Spinal cord (tissue), 10 donors: ENCODE data around the gene LEPROT. TPM values are rescaled to one million over a fixed set of nuclear protein-coding genes. Genes with fewer than 3 reads are reported as not detected.
A peak's percentile ranks its signal among the peaks of the same experiment; 100 is the strongest.
"Not testable (repeated sequence)": the region's sequence is repeated elsewhere in the genome, so short reads cannot be mapped to it uniquely, and the experiment has no call there.

Source experiments
- DNase-seq, 6 donors: peaks; one replicate each; pipeline versions ENCODE4 v3.0.0 to v3.0.0-alpha.2; 2013 to 2015; ENCODE audit warnings: low spot score in 6 of 6, low read depth in 4 of 6
- H3K27ac ChIP-seq: one replicate; pipeline ENCODE4 v1.5.1; 2013; ENCODE audit warnings: low read depth, low read length, control low read depth
- H3K27me3 ChIP-seq: one replicate; pipeline ENCODE4 v1.6.1; 2013; ENCODE audit warnings: low read length; ENCODE audit not compliant: control insufficient read depth, insufficient read depth
- H3K36me3 ChIP-seq: one replicate; pipeline ENCODE4 v1.6.1; 2013; ENCODE audit warnings: low read length; ENCODE audit not compliant: control insufficient read depth, insufficient read depth
- H3K4me1 ChIP-seq: one replicate; pipeline ENCODE4 v1.6.1; 2013; ENCODE audit warnings: low read length; ENCODE audit not compliant: control insufficient read depth, insufficient read depth
- H3K4me3 ChIP-seq: one replicate; pipeline ENCODE4 v1.5.1; 2013; ENCODE audit warnings: low read depth, low read length, control low read depth
- H3K9me3 ChIP-seq: one replicate; pipeline ENCODE4 v1.6.1; 2013; ENCODE audit warnings: low read length; ENCODE audit not compliant: control insufficient read depth, insufficient read depth
- WGBS: methylation state at CpG from one replicate; pipeline ENCODE4 v1.1.5; 2013; ENCODE audit warnings: missing lambda C conversion rate; ENCODE audit not compliant: insufficient coverage; 5-methylcytosine and 5-hydroxymethylcytosine counted together
- polyA plus RNA-seq, 2 donors: library from polyadenylated mRNA; unstranded; fragments of 120-200 nt; gene quantifications; one replicate each; pipeline ENCODE4 v1.2.1, GENCODE V29; 2013; ENCODE audit not compliant: insufficient read length in 2 of 2
- total RNA-seq, 2 donors: library from RNA; depleted of rRNA in 1 of 2; stranded (reverse); fragments of 120-200 nt in 1 of 2; fragments of >200 nt in 1 of 2; gene quantifications; one replicate each; pipeline versions ENCODE4 v1.2.3 to v1.2.4, GENCODE V29; 2013 to 2014
- donor health status: healthy.

The LEPROT gene
- total and polyA plus RNA-seq, 4 donors, result 49.8 to 82.6 (median 62.5) TPM

DNA sequence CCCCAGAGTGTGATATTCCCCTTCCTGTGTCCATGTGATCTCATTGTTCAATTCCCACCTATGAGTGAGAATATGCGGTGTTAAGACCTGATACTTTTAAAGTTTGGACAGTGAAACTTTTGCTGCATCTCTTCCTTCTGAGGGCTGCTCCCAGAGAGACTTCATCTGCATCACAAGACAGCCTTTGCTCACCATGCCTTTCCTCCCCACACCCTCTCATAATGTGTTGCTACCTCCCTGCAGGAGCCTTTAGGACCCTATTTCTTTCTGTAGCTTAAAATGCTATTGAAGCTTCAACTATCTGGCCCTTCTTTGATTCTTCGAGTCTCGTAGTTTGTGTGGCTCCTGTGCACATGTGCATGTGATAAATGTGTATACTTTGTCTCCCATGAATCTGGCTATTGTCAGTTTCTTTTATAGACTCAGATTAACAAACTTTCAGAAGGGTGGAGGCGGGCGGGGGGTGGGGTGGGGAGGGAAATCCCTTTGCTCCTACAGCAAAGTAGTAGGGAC is 23.7 kb downstream of the LEPROT start:
- H3K9me3 ChIP-seq, result peaks cover 2% of the 10 kb centered on the region
- no peak overlapping the region for H3K27ac ChIP-seq
- no peaks in the 10 kb centered on the region for H3K27me3 ChIP-seq
- no peaks in the 10 kb centered on the region for H3K4me1 ChIP-seq
- no peak for DNase-seq
- H3K4me3 ChIP-seq, result no peak overlapping the region
- no CpG with 5 or more reads among the region's 5 CpGs for WGBS
- H3K36me3 ChIP-seq, result no peaks in the 10 kb centered on the region

DNA sequence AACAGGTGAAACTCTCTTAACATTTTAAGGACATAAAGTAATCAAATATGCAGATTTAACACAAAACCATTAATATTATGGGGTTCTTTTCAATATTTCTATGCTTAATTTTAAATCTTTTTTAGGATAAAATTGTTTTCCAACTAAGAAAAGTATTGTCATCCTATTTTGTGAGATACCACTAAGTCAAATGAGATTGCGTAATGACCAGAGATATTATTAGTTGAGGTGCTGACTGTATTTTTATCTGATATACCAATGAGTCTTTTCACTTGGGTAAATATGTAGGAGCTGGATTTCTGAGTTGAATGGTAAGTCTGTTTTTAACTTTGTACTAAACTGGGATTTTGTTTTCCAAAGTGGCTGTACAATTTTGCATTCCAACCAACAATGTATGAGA is 25.4 kb downstream of the LEPROT start:
- WGBS, result no CpG with 5 or more reads among the region's 1 CpG
- H3K4me3 ChIP-seq, result no peak overlapping the region

DNA sequence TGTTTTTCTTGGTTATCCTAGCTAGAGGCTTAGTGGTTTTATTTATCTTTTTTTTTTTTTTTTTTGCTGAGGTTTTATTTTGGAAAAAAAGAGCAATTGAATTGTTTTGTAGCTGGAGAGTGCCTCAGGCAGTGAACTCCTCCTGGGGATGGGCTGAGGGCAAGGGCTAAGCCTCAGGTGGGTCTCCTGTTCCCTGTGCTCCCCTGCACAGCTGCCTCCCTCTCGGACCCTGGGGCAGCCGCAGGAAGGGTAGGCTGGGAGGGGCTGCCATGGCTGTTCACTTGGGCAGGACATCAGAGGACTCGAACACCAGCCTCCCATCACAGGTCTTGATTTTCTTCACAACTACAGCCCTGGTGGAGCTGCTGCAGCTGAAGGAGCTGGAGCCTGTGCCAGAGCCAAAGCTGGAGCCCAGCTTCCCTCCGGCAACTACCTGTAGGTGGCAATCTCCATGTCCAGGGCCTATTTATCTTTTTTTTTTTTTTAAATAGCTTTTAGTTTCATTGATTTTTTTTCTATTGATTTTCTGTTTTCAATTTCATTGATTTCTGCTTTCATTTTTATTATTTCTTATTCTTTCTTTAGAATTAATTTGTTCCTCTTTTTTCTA is 28.9 kb downstream of the LEPROT start:
- no peak for DNase-seq
- 90% methylated on average over 3 of the region's 4 CpGs for WGBS
- H3K27ac ChIP-seq, result no peak overlapping the region
- H3K9me3 ChIP-seq, result peaks cover 2% of the 10 kb centered on the region
- no peaks in the 10 kb centered on the region for H3K36me3 ChIP-seq
- H3K4me1 ChIP-seq, result no peaks in the 10 kb centered on the region
- no peak overlapping the region for H3K4me3 ChIP-seq
- no peaks in the 10 kb centered on the region for H3K27me3 ChIP-seq

More for the DNA sequence above, 25.4 kb downstream of the LEPROT start:
- Histone ChIP-seq H3K27me3 (no peaks in the 10 kb centered on the region), H3K36me3 (no peaks in the 10 kb centered on the region), H3K4me1 (no peaks in the 10 kb centered on the region), H3K9me3 (peaks cover 2% of the 10 kb centered on the region), H3K27ac (no peak overlapping the region)
- DNase-seq, result no peak

DNA sequence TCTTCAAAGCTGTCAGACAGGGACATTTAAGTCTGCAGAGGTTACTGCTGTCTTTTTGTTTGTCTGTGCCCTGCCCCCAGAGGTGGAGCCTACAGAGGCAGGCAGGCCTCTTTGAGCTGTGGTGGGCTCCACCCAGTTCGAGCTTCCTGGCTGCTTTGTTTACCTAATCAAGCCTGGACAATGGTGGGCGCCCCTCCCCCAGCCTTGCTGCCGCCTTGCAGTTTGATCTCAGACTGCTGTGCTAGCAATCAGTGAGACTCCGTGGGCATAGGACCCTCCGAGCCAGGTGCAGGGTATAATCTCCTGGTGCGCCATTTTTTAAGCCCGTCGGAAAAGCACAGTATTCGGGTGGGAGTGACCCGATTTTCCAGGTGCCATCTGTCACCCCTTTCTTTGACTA is 35.2 kb downstream of the LEPROT start:
- not testable (repeated sequence) for DNase-seq, H3K27me3 ChIP-seq, H3K4me1 ChIP-seq, H3K27ac ChIP-seq, H3K36me3 ChIP-seq, H3K9me3 ChIP-seq, H3K4me3 ChIP-seq
- WGBS, result 96% methylated on average over 5 of the region's 10 CpGs

DNA sequence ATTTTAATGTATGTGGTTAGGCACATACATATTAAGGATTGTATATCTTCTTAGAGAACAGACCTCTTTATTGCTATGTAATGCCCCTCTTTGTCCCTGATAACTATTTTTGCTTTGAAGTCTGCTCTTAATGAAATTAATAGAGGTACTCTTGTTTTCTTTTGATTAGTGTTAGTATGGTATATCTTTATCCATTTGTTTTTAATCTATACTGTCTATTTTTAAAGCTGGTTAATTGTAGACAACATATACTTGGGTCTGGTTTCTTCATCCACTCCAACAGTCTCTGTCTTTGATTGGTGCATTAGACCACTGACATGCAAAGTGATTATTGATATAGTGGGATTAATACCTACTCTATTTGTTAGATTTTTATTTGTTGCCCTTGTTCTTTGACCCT is 36.0 kb downstream of the LEPROT start:
- no peaks in the 10 kb centered on the region for H3K4me1 ChIP-seq

DNA sequence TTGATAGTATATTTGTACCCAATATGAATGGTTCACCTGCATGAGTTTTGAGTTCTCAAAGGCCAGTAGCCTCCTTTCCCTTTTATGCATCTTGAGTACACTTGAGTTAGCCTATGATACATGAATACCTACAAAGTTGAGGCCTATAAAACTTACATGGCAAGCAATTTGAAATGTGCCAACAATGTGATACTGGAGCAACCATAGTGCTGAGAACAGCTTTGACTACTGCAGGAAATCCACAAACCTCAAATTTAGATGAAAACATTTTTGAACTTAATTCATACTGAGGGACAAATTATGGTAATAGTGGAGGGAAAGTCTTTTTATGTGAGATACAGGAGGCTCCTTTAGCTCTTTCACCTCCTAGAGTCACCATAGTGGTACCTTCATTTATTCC is 37.4 kb downstream of the LEPROT start:
- H3K27ac ChIP-seq, result no peak overlapping the region
- no peak for DNase-seq
- no peaks in the 10 kb centered on the region for H3K4me1 ChIP-seq
- H3K36me3 ChIP-seq, result no peaks in the 10 kb centered on the region
- H3K4me3 ChIP-seq, result no peak overlapping the region
- H3K27me3 ChIP-seq, result no peaks in the 10 kb centered on the region
- no peaks in the 10 kb centered on the region for H3K9me3 ChIP-seq

More for the DNA sequence above, 36.0 kb downstream of the LEPROT start:
- Histone ChIP-seq H3K9me3 (no peaks in the 10 kb centered on the region), H3K36me3 (no peaks in the 10 kb centered on the region), H3K27me3 (no peaks in the 10 kb centered on the region), H3K4me3 (no peak overlapping the region), H3K27ac (no peak overlapping the region)
- no peak for DNase-seq

DNA sequence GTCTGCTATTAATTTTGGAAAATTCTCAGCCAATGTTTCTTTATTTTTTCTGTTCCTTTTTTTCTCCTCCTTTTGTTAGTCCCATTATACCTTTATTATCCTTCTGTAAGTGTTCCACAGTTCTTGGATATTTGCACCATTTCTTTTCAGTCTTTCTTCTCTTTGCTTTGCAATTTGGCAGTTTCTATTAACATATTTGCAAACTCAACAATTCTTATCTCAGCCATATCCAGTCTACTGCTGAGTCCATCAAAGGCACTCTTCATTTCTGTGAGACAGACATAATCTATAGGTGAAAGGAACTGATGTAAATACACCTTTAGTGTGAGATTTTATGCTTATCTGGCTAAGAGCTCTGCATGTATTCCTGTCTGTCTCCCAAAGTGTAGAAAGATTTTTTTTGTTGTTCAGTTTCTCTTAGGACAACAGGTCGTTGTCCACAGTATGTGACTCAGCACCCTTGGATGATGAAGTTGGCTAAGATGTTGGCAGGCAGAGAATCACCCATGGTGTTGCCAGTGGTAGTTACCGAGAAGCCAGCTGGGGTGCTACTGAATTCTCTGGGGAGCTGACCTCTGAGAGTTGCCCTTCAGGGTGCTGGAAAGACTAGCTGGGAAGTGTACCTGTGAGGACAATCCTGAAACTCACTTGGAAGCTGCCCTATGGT is 38.4 kb downstream of the LEPROT start:
- DNase-seq, result no peak
- H3K4me3 ChIP-seq, result no peak overlapping the region
- H3K27ac ChIP-seq, result no peak overlapping the region
- WGBS, result 89% methylated on average over 2 of the region's 2 CpGs
- H3K9me3 ChIP-seq, result no peaks in the 10 kb centered on the region
- H3K36me3 ChIP-seq, result no peaks in the 10 kb centered on the region
- no peaks in the 10 kb centered on the region for H3K4me1 ChIP-seq
- no peaks in the 10 kb centered on the region for H3K27me3 ChIP-seq

DNA sequence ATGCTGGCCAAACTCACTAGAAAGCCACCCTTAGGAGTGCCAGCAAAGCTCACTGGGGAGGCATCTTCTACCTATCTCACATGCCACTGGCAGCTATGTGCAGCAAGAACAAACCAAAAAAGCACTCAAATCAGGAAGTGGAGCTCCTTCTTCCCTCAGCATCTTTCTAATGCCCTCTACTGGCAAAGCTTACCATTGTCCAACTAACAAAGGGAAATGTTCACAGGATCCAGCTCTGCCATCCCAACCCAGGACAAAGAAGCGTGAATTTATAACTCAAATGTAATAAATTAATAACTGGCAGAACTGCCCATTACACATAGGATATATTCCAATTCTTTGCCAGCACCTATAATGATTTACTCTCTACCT is 38.9 kb downstream of the LEPROT start:
- no peaks in the 10 kb centered on the region for H3K27me3 ChIP-seq
- no peaks in the 10 kb centered on the region for H3K36me3 ChIP-seq
- peak in 1 of 6 donors; percentile 39 for DNase-seq
- H3K9me3 ChIP-seq, result no peaks in the 10 kb centered on the region
- H3K4me1 ChIP-seq, result no peaks in the 10 kb centered on the region
- no peak overlapping the region for H3K4me3 ChIP-seq
- no peak overlapping the region for H3K27ac ChIP-seq
- no CpG with 5 or more reads among the region's 1 CpG for WGBS

DNA sequence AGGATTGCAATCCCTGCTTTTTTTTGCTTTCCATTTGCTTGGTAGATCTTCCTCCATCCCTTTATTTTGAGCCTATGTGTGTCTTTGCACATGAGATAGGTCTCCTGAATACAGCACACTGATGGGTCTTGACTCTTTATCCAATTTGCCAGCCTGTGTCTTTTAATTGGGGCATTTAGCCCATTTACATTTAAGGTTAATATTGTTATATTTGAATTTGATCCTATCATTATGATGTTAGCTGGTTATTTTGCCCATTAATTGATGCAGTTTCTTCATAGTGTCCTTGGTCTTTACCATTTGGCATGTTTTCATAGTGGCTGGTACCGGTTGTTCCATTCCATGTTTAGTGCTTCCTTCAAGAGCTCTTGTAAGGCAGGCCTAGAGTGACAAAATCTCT is 45.4 kb downstream of the LEPROT start:
- no CpG with 5 or more reads among the region's 1 CpG for WGBS
- H3K9me3 ChIP-seq, H3K36me3 ChIP-seq, H3K4me3 ChIP-seq, H3K27me3 ChIP-seq, H3K4me1 ChIP-seq, H3K27ac ChIP-seq, DNase-seq: not testable (repeated sequence)

DNA sequence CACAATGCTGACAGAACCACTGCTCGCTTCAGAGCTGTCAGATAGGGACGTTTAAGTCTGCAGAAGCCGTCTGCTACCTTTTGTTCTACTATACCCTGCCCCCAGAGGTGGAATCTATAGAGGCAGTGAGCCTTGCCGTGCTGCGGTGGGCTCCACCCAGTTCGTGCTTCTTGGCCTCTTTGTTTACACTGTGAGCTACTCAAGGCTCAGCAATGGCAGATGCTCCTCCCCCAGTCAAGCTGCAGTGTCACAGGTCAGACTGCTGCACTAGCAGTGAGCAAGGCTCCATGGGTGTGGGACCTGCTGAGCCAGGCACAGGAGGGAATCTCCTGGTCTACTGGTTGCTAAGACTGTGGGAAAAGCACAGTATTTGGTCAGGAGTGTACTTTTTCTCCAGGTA is 47.1 kb downstream of the LEPROT start:
- Histone ChIP-seq H3K27me3 (no peaks in the 10 kb centered on the region), H3K4me3 (no peak overlapping the region), H3K36me3 (no peaks in the 10 kb centered on the region), H3K27ac (no peak overlapping the region), H3K9me3 (no peaks in the 10 kb centered on the region), H3K4me1 (peaks cover 4% of the 10 kb centered on the region)
- WGBS, result 38% methylated on average over 4 of the region's 6 CpGs
- no peak for DNase-seq
